Measurements from ENCODE around the gene TNFAIP2.

TNFAIP2 gene

GRCh38 chr14:103123634-103124500, 606 bp downstream of the TNFAIP2 start:
- no peak for DNase-seq

GRCh38 chr14:103124501-103125001, 1.3 kb downstream of the TNFAIP2 start:
- DNase-seq, result no peak

GRCh38 chr14:103125098-103126070, 2.1 kb downstream of the TNFAIP2 start:
- DNase-seq, result no peak

- no peak for DNase-seq
These were observed 3.0 kb downstream of the TNFAIP2 start for GRCh38 chr14:103126088-103126872.

GRCh38 chr14:103126873-103127304, 3.6 kb downstream of the TNFAIP2 start:
- DNase-seq, result no peak

GRCh38 chr14:103127356-103127755, 4.1 kb downstream of the TNFAIP2 start:
- DNase-seq, result no peak

- no peak for DNase-seq
These were observed 4.8 kb downstream of the TNFAIP2 start for GRCh38 chr14:103127861-103128598.

GRCh38 chr14:103128631-103129300, 5.5 kb downstream of the TNFAIP2 start:
- DNase-seq, result no peak

GRCh38 chr14:103129301-103130016, 6.2 kb downstream of the TNFAIP2 start:
- no peak for DNase-seq

GRCh38 chr14:103130017-103130764, 6.9 kb downstream of the TNFAIP2 start:
- no peak for DNase-seq

- DNase-seq, result no peak
These were observed 7.7 kb downstream of the TNFAIP2 start for GRCh38 chr14:103130965-103131364.

GRCh38 chr14:103131580-103131979, 8.3 kb downstream of the TNFAIP2 start:
- DNase-seq, result no peak

- DNase-seq, result no peak
These were observed 9.3 kb downstream of the TNFAIP2 start for GRCh38 chr14:103132381-103133209.

GRCh38 chr14:103133210-103134140, 10.2 kb downstream of the TNFAIP2 start:
- no peak for DNase-seq

GRCh38 chr14:103134405-103134804, 11.1 kb downstream of the TNFAIP2 start:
- DNase-seq, result no peak

GRCh38 chr14:103134919-103135318, 11.7 kb downstream of the TNFAIP2 start:
- no peak for DNase-seq
